HCT116 (cell line): ENCODE results near the gene TMED7.

ENCODE experiments used
- CTCF ChIP-seq, 3 experiments: fragments of 200-600 bp in 1 of 3; sonication (generic) in 1 of 3; IDR thresholded peaks in 2 of 3; conservative IDR thresholded peaks in 1 of 3; 2 replicates each; pipeline ENCODE4 v1.5.1; 2012 to 2017; ENCODE audit warnings: low read depth in 2 of 3, low read length in 2 of 3, antibody characterized with exemption in 1 of 3, borderline replicate concordance in 1 of 3, control low read depth in 1 of 3, mild to moderate bottlenecking in 1 of 3, mixed read lengths in 1 of 3, mixed run types in 1 of 3, moderate library complexity in 1 of 3; ENCODE audit not compliant: insufficient read depth in 1 of 3
- EGR1 ChIP-seq: IDR thresholded peaks from 2 replicates; pipeline ENCODE4 v1.6.1; 2012; ENCODE audit warnings: low read depth
- ELF1 ChIP-seq: IDR thresholded peaks from 2 replicates; pipeline ENCODE4 v1.6.1; 2012; ENCODE audit warnings: low read depth, borderline replicate concordance
- EZH2 ChIP-seq: fragments of 200-600 bp; sonication (generic); IDR thresholded peaks from 2 replicates; pipeline ENCODE4 v1.6.1; 2017; ENCODE audit warnings: antibody characterized with exemption, mixed run types
- EZH2phosphoT487 ChIP-seq: fragments of 200-600 bp; IDR thresholded peaks from 2 replicates; pipeline ENCODE4 v1.6.1; 2018; ENCODE audit warnings: antibody characterized with exemption, borderline replicate concordance
- JUND ChIP-seq: IDR thresholded peaks from 2 replicates; pipeline ENCODE4 v1.6.1; 2012
- POLR2A ChIP-seq: IDR thresholded peaks from 2 replicates; pipeline ENCODE4 v1.7.0; 2011; ENCODE audit warnings: borderline replicate concordance; ENCODE audit not compliant: insufficient read depth, insufficient read length; ENCODE audit errors: extremely low read depth
- POLR2AphosphoS5 ChIP-seq: IDR thresholded peaks from 2 replicates; pipeline ENCODE4 v1.6.1; 2011; ENCODE audit warnings: mild to moderate bottlenecking, low read depth, low read length, moderate library complexity
- SP1 ChIP-seq: IDR thresholded peaks from 2 replicates; pipeline ENCODE4 v1.6.1; 2012; ENCODE audit warnings: low read depth
- YY1 ChIP-seq: IDR thresholded peaks from 2 replicates; pipeline ENCODE4 v1.6.1; 2011; ENCODE audit warnings: low read length, low read depth, moderate library complexity, mild to moderate bottlenecking; ENCODE audit not compliant: insufficient replicate concordance; ENCODE audit errors: extremely low read depth

- no peak for TF ChIP-seq POLR2AphosphoS5
- TF ChIP-seq EZH2phosphoT487 = no peak
- TF ChIP-seq EGR1 = no peak
- no peak for TF ChIP-seq CTCF (IDR thresholded peaks at IDR 0.05 in 2 of 3, conservative IDR thresholded peaks at IDR 0.05 in 1 of 3; ENCODE audit: borderline replicate concordance in 1 of 3, insufficient read depth in 1 of 3, low read depth in 2 of 3, low read length in 2 of 3)
- no peak for TF ChIP-seq EZH2
- TF ChIP-seq POLR2A = no peak
- no peak for TF ChIP-seq YY1
- TF ChIP-seq SP1 = no peak
- no peak for TF ChIP-seq JUND
- TF ChIP-seq ELF1 = no peak
Observed at GRCh38 chr5:115584501-115584900, 41.3 kb downstream of the TMED7 start.
